Measurements from ENCODE around the gene HNRNPA0. TPM values are rescaled to one million over a fixed set of nuclear protein-coding genes. Genes with fewer than 3 reads are reported as not detected.
"Not testable (repeated sequence)": the region's sequence is repeated elsewhere in the genome, so short reads cannot be mapped to it uniquely, and the experiment has no call there.

Gene HNRNPA0
- total and polyA plus RNA-seq, 2 donors (not counting 1 experiment from before 2014, with no cell fraction given): 31.5 to 34.2 TPM

DNA sequence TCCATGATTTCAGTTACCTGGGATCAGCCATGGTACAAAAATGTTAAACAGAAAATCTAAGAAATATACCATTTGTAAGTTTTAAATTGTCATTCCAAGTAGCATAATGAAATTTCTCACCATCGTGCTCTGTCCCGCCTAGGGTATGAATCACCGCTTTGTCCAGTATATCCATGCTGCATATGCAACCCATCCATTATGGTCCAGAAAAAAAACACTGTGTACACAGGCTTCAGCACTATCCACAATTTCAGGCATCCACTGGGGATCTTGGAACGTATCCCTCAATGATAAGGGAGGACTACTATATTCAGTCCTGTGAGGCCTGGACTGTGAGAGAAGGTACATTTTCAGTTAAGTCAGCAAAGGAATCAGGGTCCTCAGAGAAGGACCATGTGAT is 37.6 kb upstream of the HNRNPA0 start:
- no peak overlapping the region for H2AFZ ChIP-seq (ENCODE audit: insufficient read depth, low read depth, low read length, poor library complexity, severe bottlenecking)
- Mint-ChIP-seq H3K27ac (no peak overlapping the region), H3K4me3 (no peak overlapping the region), H3K27me3 (no peaks in the 10 kb centered on the region), H3K4me1 (peaks cover 14% of the 10 kb centered on the region), H3K9me3 (ENCODE audit: insufficient read depth) (no peaks in the 10 kb centered on the region)
- H3K27me3 ChIP-seq (replicated peaks in 1 of 4; ENCODE audit: control extremely low read depth in 1 of 4, control insufficient read depth in 3 of 4, insufficient read depth in 4 of 4, low read length in 3 of 4): no peaks in the 10 kb centered on the region
- intact Hi-C loops (cut with micrococcal nuclease): no loop called here
- TF ChIP-seq, protein P1, sequence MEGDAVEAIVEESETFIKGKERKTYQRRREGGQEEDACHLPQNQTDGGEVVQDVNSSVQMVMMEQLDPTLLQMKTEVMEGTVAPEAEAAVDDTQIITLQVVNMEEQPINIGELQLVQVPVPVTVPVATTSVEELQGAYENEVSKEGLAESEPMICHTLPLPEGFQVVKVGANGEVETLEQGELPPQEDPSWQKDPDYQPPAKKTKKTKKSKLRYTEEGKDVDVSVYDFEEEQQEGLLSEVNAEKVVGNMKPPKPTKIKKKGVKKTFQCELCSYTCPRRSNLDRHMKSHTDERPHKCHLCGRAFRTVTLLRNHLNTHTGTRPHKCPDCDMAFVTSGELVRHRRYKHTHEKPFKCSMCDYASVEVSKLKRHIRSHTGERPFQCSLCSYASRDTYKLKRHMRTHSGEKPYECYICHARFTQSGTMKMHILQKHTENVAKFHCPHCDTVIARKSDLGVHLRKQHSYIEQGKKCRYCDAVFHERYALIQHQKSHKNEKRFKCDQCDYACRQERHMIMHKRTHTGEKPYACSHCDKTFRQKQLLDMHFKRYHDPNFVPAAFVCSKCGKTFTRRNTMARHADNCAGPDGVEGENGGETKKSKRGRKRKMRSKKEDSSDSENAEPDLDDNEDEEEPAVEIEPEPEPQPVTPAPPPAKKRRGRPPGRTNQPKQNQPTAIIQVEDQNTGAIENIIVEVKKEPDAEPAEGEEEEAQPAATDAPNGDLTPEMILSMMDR (IDR thresholded peaks at IDR 0.05): no peak
- no peak for TF ChIP-seq EZH2 (IDR thresholded peaks at IDR 0.05; ENCODE audit: borderline replicate concordance, insufficient read depth, low read depth, low read length, poor library complexity, severe bottlenecking)
- WGBS (ENCODE audit: insufficient coverage): 100% methylated on average over 3 of the region's 4 CpGs
- H3K36me3 ChIP-seq (replicated peaks in 1 of 2; ENCODE audit: control extremely low read depth in 1 of 2, control insufficient read depth in 1 of 2, extremely low read depth in 1 of 2, insufficient read depth in 2 of 2, low read length in 1 of 2): no peaks in the 10 kb centered on the region
- no peak overlapping the region for H3K27ac ChIP-seq (ENCODE audit: low read length in 2 of 2)
- no peak overlapping the region for H3K9ac ChIP-seq (ENCODE audit: low read length)
- POLR2A ChIA-PET: no interaction called here
- ATAC-seq (ENCODE audit: low read depth) (no peak), DNase-seq (no peak)
- H3K9me3 ChIP-seq (ENCODE audit: control extremely low read depth in 1 of 3, control insufficient read depth in 2 of 3, insufficient read depth in 1 of 3, low read length in 2 of 3): no peaks in the 10 kb centered on the region
- no peak overlapping the region for H3K4me3 ChIP-seq (ENCODE audit: control extremely low read depth in 1 of 5, extremely low read depth in 1 of 5, insufficient read depth in 1 of 5, low read depth in 2 of 5, low read length in 4 of 5)
- no peaks in the 10 kb centered on the region for H3K79me2 ChIP-seq (ENCODE audit: control insufficient read depth, insufficient read depth, low read length)
- CTCF ChIA-PET: no interaction called here
- H3K4me2 ChIP-seq (replicated peaks; ENCODE audit: low read depth, low read length, poor library complexity, severe bottlenecking): no peak overlapping the region
- no peaks in the 10 kb centered on the region for H4K20me1 ChIP-seq (ENCODE audit: control insufficient read depth, insufficient read depth, low read length, poor library complexity, severe bottlenecking)
- H3K4me1 ChIP-seq (ENCODE audit: control insufficient read depth in 2 of 2, insufficient read depth in 2 of 2, low read length in 2 of 2): peaks cover 0 to under 1% of the 10 kb centered on the region in 2 donors

DNA sequence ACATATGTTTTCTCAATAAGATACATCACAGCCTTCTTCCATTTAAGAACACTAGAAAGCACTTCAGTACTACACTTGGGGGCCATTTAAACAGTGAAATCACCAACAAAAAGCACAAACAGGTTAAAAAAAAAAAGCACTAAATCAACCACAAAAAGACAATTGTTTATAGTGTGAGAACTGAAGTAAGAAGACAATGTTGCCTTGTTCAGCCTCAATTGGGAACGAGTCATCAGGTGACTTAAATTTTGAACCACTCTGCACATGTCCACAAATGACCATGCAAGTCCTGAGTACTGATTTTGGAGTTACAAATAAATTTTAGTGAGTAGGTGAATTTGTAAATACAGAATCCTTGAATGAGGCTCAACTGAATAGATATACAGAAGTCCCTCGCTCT is 37.2 kb upstream of the HNRNPA0 start:
- Histone ChIP-seq H3K4me2 (replicated peaks; ENCODE audit: low read depth, low read length, poor library complexity, severe bottlenecking) (no peak overlapping the region), H3K27ac (ENCODE audit: low read length in 2 of 2) (no peak overlapping the region), H3K9me3 (ENCODE audit: control extremely low read depth in 1 of 3, control insufficient read depth in 2 of 3, insufficient read depth in 1 of 3, low read length in 2 of 3) (no peaks in the 10 kb centered on the region), H3K4me3 (ENCODE audit: control extremely low read depth in 1 of 5, extremely low read depth in 1 of 5, insufficient read depth in 1 of 5, low read depth in 2 of 5, low read length in 4 of 5) (no peak overlapping the region), H3K36me3 (replicated peaks in 1 of 2; ENCODE audit: control extremely low read depth in 1 of 2, control insufficient read depth in 1 of 2, extremely low read depth in 1 of 2, insufficient read depth in 2 of 2, low read length in 1 of 2) (no peaks in the 10 kb centered on the region), H3K9ac (ENCODE audit: low read length) (no peak overlapping the region), H3K4me1 (ENCODE audit: control insufficient read depth in 2 of 2, insufficient read depth in 2 of 2, low read length in 2 of 2) (peaks cover 0 to 4% of the 10 kb centered on the region in 2 donors), H3K79me2 (ENCODE audit: control insufficient read depth, insufficient read depth, low read length) (no peaks in the 10 kb centered on the region), H3K27me3 (replicated peaks in 1 of 4; ENCODE audit: control extremely low read depth in 1 of 4, control insufficient read depth in 3 of 4, insufficient read depth in 4 of 4, low read length in 3 of 4) (no peaks in the 10 kb centered on the region), H4K20me1 (ENCODE audit: control insufficient read depth, insufficient read depth, low read length, poor library complexity, severe bottlenecking) (no peaks in the 10 kb centered on the region), H2AFZ (ENCODE audit: insufficient read depth, low read depth, low read length, poor library complexity, severe bottlenecking) (no peak overlapping the region)
- ChIA-PET CTCF (no interaction called here), POLR2A (no interaction called here)
- H3K4me1 Mint-ChIP-seq: peaks cover 18% of the 10 kb centered on the region
- H3K9me3 Mint-ChIP-seq (ENCODE audit: insufficient read depth): no peaks in the 10 kb centered on the region
- H3K4me3 Mint-ChIP-seq: no peak overlapping the region
- ATAC-seq (ENCODE audit: low read depth) (no peak), DNase-seq (no peak)
- WGBS (ENCODE audit: insufficient coverage): no CpG with 5 or more reads among the region's 2 CpGs
- no peak for TF ChIP-seq EZH2 (IDR thresholded peaks at IDR 0.05; ENCODE audit: borderline replicate concordance, insufficient read depth, low read depth, low read length, poor library complexity, severe bottlenecking)
- TF ChIP-seq, protein P1 (IDR thresholded peaks at IDR 0.05): no peak
- no peak overlapping the region for H3K27ac Mint-ChIP-seq
- intact Hi-C loops (cut with micrococcal nuclease): no loop called here
- no peaks in the 10 kb centered on the region for H3K27me3 Mint-ChIP-seq

DNA sequence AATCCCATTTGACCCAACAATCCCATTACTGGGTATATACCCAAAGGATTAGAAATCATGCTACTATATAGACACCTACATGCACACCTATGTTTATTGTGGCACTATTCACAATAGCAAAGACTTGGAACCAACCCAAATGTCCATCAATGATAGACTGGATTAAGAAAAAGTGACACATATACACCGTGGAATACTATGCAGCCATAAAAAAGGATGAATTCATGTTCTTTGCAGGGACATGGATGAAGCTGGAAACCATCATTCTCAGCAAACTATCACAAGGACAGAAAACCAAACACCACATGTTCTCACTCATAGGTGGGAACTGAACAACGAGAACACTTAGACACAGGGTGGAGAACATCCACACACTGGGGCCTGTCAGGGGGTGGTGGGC is 34.4 kb upstream of the HNRNPA0 start:
- ATAC-seq (ENCODE audit: low read depth); H2AFZ ChIP-seq (ENCODE audit: insufficient read depth, low read depth, low read length, poor library complexity, severe bottlenecking); H3K79me2 ChIP-seq (ENCODE audit: control insufficient read depth, insufficient read depth, low read length); DNase-seq; H3K36me3 ChIP-seq (replicated peaks in 1 of 2; ENCODE audit: control extremely low read depth in 1 of 2, control insufficient read depth in 1 of 2, extremely low read depth in 1 of 2, insufficient read depth in 2 of 2, low read length in 1 of 2); H3K27ac ChIP-seq (ENCODE audit: low read length in 2 of 2); H4K20me1 ChIP-seq (ENCODE audit: control insufficient read depth, insufficient read depth, low read length, poor library complexity, severe bottlenecking); H3K9me3 ChIP-seq (ENCODE audit: control extremely low read depth in 1 of 3, control insufficient read depth in 2 of 3, insufficient read depth in 1 of 3, low read length in 2 of 3); H3K4me3 Mint-ChIP-seq; H3K9me3 Mint-ChIP-seq (ENCODE audit: insufficient read depth); H3K4me2 ChIP-seq (replicated peaks; ENCODE audit: low read depth, low read length, poor library complexity, severe bottlenecking); intact Hi-C loops (cut with micrococcal nuclease); H3K4me1 ChIP-seq (ENCODE audit: control insufficient read depth in 2 of 2, insufficient read depth in 2 of 2, low read length in 2 of 2); H3K27me3 ChIP-seq (replicated peaks in 1 of 4; ENCODE audit: control extremely low read depth in 1 of 4, control insufficient read depth in 3 of 4, insufficient read depth in 4 of 4, low read length in 3 of 4); H3K27me3 Mint-ChIP-seq; H3K4me3 ChIP-seq (ENCODE audit: control extremely low read depth in 1 of 5, extremely low read depth in 1 of 5, insufficient read depth in 1 of 5, low read depth in 2 of 5, low read length in 4 of 5); POLR2A ChIA-PET; H3K9ac ChIP-seq (ENCODE audit: low read length); H3K27ac Mint-ChIP-seq: not testable (repeated sequence)
- peaks cover 21% of the 10 kb centered on the region for H3K4me1 Mint-ChIP-seq
- no CpG with 5 or more reads among the region's 2 CpGs for WGBS (ENCODE audit: insufficient coverage)
- CTCF ChIA-PET: interaction anchor here (1.8 kb wide), 1 partner anchor 10 kb away, joined by 7 read pairs; no protein-coding TSS in a partner anchor

All from B cell (primary cell).